ENCODE results near the gene TLN1.

GRCh38 chr9:35700942-35701341 is 31.1 kb downstream of the TLN1 start:
- TF ChIP-seq CTCF (IDR thresholded peaks at IDR 0.05 in 8 of 11, conservative IDR thresholded peaks at IDR 0.05 in 3 of 11) = no peak
- TF ChIP-seq POLR2AphosphoS5 (IDR thresholded peaks at IDR 0.05) = no peak

All from spleen (tissue), 7 donors.